Ecto neural progenitor cell (in vitro differentiated cells): Measurements from ENCODE around the gene PROCR.
"Not testable (repeated sequence)": the region's sequence is repeated elsewhere in the genome, so short reads cannot be mapped to it uniquely, and the experiment has no call there.

Source experiments
- DNase-seq: peaks from one replicate; pipeline ENCODE4 v3.0.0-alpha.2; 2018; ENCODE audit warnings: low spot score

The PROCR gene

GRCh38 chr20:35171753-35172433, at the start of gene PROCR:
Gene PROCR, plus strand, starts transcription at chr20:35172072. Its CDS starts 83 bp downstream, at chr20:35172155.
- DNase-seq = peak; percentile 69

GRCh38 chr20:35122756-35123405, 49.0 kb upstream of the PROCR start:
- no peak for DNase-seq

GRCh38 chr20:35125753-35126152, 46.1 kb upstream of the PROCR start:
- no peak for DNase-seq

DNA sequence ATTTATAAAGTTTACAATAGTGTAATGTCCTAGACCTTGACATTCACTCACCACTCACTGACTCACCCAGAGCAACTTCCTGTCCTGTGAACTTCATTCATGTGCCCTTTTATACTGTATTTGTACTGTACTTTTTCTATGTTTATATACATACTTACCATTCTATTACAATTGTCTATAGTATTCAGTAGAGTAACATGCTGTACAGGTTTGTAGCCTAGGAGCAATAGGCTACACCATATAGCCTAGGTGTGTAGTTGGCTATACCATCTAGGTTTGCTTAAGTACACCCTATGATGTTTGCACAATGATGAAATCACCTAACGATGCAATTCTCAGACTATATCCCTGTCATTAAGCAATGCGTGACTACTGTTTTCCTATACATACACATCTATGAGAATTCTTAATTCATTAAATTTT, 42.2 kb upstream of the PROCR start:
- DNase-seq = no peak

DNA sequence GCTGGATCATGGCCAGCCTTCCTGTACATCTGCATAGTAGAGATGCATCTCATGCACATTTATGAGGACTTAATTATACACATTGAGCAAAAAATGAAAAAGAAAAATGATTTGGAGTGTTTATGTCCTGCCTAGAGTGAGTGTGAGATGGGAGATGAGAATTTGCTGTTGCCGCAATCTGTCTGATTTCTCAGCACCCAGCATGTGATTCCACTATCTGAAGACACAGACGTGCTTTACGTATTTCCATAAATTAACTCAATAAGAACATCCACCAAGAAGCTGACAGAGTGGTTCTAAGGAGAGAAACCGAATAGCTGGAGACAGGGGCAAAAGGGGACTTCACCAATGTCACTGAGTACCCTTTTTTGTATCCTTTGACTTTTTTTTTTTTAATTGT, 39.9 kb upstream of the PROCR start:
- no peak for DNase-seq

GRCh38 chr20:35133031-35133430, 38.8 kb upstream of the PROCR start:
- no peak for DNase-seq

GRCh38 chr20:35133735-35134134, 38.1 kb upstream of the PROCR start:
- no peak for DNase-seq

GRCh38 chr20:35134472-35134871, 37.4 kb upstream of the PROCR start:
- no peak for DNase-seq

DNA sequence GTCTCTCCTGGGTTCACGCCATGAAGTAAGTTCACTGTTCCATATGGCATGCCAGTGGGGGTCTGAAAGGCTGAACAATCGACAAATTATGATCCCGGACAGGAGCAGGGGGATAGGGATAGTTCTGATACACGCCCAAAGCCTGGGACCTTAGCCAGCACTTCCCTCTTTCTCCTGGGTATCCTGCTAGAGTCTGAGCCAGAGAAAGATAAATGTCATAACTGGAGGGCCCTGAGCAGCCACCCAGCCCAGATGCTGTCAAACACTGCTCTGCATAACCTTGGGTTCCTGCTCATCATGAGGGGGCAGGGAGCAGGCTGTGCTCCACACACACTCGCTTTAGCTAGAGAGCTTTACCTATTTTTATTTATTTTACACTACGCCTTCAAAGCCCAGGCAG, 37.0 kb upstream of the PROCR start:
- DNase-seq = no peak

DNA sequence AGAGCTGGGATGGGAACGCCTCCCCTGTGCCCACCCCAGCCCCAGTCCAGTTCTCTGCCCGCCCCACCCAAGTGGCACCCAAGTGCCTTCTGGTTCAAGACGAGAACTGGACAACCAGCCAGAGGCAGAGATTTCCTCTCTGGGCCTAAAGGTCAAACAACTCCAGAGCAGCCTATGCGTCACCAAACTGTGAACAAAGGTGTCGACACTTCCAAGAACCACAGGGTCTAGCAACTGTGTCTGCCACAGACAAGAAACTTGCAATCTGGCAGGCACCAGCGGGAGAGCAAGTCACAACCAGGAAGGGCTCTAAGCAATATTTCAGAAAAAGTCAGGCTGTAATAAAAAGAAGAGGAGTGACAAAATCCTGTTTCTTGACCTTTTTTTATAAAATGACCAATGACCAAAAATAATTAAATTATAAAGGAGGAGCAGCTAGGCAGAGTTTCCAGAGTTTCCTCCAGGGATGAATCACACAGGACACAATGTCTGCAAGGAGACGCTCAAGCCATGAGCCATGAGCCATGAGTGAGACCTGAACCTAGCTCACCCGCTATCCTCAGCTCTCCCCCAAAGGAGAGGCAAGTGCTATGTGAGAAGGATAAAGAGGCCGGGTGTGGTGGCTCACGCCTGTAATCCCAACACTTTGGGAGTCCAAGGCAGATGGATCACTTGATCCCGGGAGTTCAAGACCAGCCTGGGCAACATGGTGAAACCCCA, 35.8 kb upstream of the PROCR start:
- no peak for DNase-seq

GRCh38 chr20:35144694-35145093, 27.2 kb upstream of the PROCR start:
- DNase-seq = no peak

DNA sequence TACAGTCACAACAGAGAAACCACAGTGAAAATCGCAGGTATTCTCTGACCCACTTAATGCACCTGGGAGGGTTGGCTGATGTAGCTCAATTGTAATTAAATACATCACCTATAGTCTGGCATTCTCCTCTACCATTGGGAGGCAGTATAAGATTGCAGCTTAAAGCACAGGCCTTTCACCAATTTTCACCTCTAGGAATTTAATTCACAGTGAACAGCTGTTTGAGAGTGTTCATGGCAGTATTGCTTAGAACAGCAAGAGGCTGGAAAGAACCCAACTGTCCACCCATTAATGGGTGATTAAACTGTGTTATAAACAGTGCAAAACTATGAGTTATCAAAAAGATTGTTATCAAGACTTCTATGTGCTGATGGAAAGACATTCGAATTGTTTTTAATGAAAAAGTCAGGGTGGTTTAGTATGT, 26.7 kb upstream of the PROCR start:
- DNase-seq = no peak

- DNase-seq = peak; percentile 60
Measured at GRCh38 chr20:35146299-35146919, 25.5 kb upstream of the PROCR start.

GRCh38 chr20:35146920-35147574, 24.8 kb upstream of the PROCR start, which contains the start of gene EDEM2:
Gene EDEM2, minus strand, starts transcription at chr20:35147336. Its CDS starts 78 bp downstream, at chr20:35147258.
- DNase-seq = peak; percentile 97

DNA sequence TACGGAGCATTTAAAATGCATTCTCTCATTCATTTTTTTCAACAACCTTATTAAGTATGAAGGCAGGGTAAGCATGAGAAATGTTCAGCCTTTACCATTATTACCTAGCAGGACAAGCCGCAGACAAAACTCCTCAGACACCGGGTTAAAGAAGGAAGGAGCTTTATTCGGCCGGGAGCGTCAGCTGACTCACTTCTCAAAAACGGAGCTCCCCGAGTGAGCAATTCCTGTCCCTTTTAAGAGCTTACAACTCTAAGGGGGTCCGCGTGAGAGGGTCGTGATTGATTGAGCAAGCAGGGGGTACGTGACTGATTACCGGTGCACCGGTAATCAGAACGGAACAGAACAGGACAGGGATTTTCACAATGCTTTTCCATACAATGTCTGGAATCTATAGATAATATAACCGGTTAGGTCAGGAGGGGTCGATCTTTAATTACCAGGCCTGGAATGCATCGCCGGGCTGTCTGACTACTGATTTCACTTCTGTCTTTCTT, 24.2 kb upstream of the PROCR start:
- DNase-seq = not testable (repeated sequence)

DNA sequence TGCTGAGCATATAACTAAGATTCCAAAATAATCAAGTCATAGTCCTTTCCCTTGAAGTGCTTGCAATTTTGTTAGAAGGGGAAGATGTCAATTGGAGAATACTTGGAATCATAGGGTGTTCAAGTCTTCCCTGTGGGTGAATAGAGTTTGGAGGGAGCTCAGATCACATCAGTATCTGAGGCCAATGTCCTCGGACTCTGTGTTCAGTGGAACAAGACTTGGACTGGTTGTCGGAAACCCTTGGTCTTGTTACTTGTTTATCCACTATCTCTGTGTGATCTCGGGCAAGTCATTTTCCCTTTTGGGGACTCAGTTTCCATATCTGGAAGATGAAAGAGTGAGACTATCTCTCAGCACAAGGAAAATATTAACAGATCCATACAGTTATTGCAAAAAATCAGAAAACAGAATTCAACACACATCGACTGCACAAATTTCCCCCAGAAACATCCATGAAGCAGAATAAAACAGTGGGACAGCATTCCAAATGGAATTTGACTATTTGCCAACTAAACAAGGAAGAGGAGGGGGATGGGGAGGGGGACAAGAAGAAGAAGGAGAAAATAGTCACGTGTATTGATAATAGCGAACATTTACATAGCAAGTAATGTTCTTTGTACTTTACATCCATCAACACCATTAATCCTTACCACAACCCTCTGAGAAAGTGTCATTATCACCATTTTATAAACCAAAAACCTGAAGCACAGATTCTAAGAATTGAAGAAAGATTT, 20.9 kb upstream of the PROCR start:
- DNase-seq = no peak

GRCh38 chr20:35151736-35152135, 20.1 kb upstream of the PROCR start:
- no peak for DNase-seq

GRCh38 chr20:35155936-35156335, 15.9 kb upstream of the PROCR start:
- DNase-seq = no peak

DNA sequence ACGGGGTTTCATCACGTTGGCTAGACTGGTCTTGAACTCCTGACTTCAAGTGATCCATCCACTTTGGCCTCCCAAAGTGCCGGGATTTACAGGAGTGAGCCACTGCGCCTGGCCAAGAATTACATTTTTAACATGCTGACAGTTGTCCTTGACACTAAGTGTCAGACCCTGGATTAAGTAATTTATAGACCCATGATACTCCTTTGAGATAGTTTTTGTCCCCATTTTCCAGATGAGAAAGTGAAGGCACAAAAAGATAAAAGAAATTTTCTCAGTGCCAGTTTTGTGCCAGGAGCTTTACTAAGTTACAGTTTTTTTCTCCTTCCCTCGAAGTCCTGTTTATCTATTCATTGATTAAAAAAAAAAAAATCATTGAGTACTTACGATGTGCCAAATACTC, 14.9 kb upstream of the PROCR start:
- no peak for DNase-seq

- DNase-seq = not testable (repeated sequence)
Measured at GRCh38 chr20:35160341-35160740, 11.5 kb upstream of the PROCR start.

DNA sequence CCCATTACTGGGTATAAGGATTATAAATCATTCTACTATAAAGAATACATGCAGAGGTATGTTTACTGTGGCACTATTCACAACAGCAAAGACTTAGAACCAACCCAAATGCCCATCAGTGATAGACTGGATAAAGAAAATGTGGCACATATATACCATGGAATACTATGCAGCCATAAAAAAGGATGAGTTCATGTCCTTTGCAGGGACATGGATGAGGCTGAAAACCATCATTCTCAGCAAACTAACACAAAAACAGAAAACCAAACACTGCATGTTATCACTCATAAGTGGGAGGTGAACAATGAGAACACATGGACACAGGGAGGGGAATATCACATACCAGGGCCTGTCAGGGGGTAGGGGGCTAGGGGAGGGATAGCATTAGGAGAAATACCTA, 7.3 kb upstream of the PROCR start:
- not testable (repeated sequence) for DNase-seq
